GM04504 (cell line): ENCODE data around the gene AMBP.
A peak's percentile ranks its signal among the peaks of the same experiment; 100 is the strongest.
"Not testable (repeated sequence)": the region's sequence is repeated elsewhere in the genome, so short reads cannot be mapped to it uniquely, and the experiment has no call there.

Experiments used
- DNase-seq: peaks from one replicate; pipeline ENCODE4 v3.0.0-alpha.2; 2012; ENCODE audit warnings: low read depth

The AMBP gene

GRCh38 chr9:114091711-114092110 lies 13.6 kb upstream of the AMBP start:
- no peak for DNase-seq

DNA sequence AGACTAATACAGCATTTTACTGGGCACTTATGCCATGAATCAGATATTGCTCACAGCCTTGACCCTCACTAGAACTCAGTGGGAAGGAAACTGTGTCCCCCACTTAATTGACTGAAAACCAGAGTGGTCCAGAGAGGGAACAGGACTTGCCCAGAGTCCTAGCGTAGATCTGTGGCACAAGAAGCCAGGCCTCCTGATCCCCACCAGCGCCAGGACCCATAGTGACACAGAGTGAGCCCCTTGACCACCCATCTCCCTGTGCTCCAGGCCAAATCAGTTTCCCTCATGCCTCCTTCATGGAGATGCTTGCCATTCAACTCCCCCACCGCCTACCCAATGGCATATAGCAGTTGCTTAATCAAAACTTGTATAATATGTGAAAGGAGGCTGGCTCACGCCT lies 12.7 kb upstream of the AMBP start:
- no peak for DNase-seq

DNA sequence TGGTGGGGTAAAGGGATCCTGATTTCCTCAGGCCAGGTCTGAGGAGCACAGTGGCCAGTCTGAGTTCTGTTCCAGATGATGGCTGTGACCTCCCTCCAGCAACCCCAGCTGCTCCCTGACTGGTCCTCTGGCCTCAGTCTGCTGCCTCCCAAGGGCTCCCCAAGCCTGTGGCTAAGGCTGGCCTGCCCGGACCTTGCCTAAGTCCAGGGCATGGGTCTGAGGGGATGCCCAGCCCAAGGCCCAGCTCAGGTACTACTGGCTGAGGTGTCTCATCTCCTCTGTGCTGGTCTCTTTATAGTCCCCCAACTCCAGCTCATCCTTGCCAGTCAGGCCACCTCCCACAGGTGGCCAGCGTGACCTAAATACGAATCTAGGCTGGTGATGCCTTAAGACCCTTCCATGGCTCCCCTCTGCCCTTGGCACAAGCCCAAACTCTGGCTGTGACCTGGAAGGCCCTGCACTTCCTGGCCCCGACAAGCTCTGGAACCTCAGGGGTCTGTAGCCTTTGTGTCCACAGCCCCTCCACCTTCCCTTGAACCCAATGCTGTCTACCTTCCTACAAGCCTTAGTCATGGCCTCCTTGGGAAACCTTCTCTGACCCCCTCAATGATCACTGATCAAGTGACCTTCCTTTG lies 11.2 kb upstream of the AMBP start:
- DNase-seq: no peak

DNA sequence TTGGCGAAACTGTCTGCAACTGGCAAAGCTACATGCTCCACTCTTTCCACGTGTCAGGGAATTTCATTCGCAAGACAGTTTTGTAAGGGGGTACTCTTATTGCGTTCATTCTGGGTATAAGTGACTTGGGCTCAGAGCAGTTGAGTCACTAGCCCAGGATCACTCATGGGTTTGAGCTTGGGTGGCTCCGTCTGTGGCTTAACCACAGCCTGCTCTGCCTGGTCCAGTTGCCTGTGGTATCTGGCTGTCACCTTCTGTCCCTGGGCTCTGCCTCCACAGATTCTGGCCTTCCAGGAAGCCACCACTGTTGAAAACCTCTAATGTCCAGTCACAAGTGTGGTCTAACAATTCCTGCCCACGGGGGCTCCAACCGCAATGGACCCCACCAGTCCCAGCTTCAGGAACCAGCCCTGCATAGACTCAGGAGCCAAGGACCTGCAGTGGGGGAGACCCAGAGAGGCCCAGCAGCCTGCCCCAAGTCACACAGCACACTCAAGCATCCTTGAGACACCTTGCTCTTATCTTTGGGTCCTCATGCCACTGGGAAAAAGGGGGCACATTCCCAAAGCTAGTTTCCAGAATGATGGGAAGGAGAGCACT lies 10.6 kb upstream of the AMBP start:
- DNase-seq: no peak

- DNase-seq: no peak
Measured at GRCh38 chr9:114087721-114088120, 9.6 kb upstream of the AMBP start.

DNA sequence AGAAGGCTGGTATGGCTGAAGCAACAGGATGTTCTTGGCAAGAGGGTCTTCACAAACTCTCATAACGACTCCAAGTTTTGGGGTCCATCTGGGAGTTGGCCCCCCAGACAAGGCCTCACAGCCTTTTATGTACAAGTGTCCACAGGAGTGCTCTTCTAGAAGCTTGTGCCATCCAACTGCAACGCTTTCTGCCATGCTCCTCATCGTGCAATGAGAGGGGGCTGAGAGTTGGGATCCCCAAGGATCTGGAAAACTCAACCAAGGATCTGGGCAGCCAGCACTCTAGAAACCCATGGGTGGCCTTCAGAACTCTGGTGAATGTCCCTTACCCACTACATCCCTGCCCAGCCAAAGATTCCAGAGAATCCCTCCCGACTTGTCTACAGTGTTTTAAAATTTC lies 8.5 kb upstream of the AMBP start:
- DNase-seq: no peak

DNA sequence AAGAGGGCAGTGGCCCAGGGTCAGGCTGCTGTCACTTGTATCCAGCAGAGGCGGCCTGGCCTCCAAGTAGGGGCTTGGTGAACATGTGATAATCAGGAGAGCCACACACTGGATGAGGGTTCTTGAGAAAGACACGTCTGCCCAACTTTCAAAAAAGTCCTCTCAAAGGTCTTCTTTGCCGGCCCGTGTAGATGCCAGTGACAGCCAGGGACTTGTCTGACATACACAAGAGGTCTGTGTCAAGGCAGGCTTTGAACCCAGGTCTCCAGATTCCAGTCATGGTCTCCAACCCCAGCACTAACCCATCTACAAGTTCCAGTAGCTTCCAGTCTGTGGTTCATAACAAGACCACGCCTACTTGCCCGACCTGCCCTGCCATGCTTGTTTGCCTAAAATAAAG lies 7.9 kb upstream of the AMBP start:
- DNase-seq: no peak

DNA sequence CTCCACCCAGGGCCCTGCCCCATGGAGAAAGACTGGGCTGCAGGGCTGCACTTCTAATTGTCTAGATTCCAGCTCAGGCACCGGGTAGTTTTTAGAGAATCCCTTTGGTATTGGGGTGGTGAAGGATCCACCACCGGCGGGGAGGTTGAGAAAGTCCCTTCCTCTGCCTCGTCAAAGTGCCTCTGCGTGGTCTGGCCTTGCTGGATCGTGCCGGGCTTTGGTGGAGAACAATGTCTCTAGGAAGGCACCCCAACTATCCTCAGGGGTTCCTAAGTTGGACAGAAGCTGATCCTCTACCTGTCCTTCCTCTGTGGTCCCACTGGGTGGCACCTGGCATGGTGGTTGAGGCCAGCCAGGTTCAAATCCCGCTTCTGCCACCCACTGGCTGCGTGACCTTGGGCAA lies 7.3 kb upstream of the AMBP start:
- DNase-seq: no peak

DNA sequence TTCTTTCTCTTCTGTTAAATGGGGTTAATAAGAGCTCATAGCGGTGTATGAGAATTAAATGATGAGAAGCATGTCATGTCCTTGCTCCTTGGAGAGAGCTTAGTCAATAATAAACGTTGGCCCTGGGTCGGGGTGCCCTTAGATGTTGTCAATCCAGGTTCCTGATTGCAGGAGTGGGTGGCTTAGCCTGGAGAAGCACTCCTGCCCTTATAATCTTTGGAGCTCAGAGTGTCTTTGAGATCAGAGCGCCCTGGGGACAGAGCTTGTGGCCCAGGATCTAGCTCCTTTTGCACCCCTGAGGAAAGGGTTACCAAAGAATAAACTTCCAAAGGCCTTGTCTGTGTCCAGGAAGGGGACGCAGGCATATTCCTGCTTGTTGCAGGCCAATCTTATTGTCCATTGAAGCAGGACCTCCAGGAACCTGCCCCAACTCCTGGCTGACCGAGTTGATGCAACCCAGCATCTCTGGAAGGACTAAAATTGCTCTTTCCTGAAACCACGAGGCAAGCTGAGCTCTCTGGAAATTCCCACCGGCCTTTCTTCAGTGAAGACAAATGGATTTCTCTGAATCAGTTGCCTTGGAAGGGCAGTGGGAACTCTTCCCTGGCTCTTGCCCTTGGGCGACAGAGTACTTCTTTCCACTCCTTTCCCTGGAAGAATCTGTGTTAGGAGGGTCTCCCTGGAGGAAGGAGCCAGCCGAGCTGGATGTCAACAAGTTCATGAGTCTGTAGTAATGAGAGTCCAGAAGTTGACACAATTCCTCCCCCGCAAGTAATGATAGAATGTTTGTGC lies 6.4 kb upstream of the AMBP start:
- no peak for DNase-seq

GRCh38 chr9:114083666-114084065 lies 5.6 kb upstream of the AMBP start:
- DNase-seq: no peak

GRCh38 chr9:114082763-114083412 lies 4.8 kb upstream of the AMBP start:
- not testable (repeated sequence) for DNase-seq

DNA sequence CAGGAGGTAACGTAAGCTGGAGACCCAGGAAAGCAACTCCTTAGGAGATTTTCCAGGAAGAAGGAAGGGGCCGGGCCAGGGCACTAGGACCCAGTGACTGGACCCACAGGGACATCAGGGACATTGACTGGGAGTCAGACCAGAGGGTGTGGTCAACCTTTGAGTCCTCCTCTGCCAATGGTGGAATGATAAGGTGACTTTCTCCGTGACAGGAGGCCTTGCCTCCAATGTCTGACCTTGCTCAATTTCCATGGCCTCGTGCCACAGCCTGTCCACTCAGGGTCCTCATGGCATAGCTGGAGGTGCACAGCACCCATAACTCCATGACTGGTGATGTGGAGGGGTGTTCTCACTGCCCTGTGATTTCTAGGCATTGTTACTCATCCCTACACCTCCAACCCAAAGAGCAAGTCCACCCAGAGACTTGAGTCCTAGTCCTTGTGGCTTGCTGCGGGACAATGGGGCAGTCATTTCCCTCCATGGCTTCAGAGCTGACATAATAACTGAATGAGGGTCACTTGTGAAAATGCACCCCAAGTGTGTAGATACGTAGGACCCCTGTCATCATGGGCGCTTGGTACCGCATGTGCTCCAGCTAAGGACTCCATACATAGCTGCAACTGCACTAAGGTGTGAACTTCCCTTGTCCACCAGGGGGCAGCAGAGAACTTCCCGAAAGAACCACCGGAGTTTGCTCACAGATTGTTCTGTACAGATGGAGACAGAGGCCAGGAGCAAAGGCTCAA lies 4.1 kb upstream of the AMBP start:
- peak; percentile 69 for DNase-seq

GRCh38 chr9:114081441-114082016 lies 3.4 kb upstream of the AMBP start:
- DNase-seq: no peak

GRCh38 chr9:114080773-114081440 lies 2.8 kb upstream of the AMBP start:
- no peak for DNase-seq

DNA sequence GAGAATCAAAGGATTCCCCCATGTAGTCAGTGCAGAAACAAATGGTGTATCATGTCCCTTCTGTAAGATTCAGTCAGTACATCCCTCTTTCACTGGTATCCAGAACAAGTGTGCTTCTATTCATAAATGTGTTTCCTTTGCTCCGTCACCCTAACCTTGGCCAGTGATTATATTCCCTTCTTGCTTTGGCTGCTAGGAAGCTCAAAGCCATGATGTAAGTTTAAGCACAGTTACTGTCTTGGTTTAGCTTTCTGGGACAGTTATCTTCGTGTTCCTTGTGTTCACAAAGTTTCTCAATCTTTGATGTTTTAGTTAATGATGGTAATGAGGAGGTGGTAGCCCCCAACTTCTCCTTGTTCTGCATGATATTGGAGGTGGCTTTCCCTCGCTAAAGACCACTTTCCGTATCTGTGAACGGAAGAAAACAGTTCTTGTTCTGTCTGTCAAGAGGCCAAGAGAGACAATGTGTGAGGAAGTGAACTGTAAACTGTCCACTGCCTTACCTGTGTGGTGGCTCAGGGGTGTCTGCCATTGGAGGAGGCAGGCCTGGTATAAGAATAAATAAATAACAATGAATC lies 2.2 kb upstream of the AMBP start:
- DNase-seq: no peak

- DNase-seq: no peak
Measured at GRCh38 chr9:114078781-114079156, 669 bp upstream of the AMBP start.

GRCh38 chr9:114077162-114077837 lies 800 bp downstream of the AMBP start:
- no peak for DNase-seq

DNA sequence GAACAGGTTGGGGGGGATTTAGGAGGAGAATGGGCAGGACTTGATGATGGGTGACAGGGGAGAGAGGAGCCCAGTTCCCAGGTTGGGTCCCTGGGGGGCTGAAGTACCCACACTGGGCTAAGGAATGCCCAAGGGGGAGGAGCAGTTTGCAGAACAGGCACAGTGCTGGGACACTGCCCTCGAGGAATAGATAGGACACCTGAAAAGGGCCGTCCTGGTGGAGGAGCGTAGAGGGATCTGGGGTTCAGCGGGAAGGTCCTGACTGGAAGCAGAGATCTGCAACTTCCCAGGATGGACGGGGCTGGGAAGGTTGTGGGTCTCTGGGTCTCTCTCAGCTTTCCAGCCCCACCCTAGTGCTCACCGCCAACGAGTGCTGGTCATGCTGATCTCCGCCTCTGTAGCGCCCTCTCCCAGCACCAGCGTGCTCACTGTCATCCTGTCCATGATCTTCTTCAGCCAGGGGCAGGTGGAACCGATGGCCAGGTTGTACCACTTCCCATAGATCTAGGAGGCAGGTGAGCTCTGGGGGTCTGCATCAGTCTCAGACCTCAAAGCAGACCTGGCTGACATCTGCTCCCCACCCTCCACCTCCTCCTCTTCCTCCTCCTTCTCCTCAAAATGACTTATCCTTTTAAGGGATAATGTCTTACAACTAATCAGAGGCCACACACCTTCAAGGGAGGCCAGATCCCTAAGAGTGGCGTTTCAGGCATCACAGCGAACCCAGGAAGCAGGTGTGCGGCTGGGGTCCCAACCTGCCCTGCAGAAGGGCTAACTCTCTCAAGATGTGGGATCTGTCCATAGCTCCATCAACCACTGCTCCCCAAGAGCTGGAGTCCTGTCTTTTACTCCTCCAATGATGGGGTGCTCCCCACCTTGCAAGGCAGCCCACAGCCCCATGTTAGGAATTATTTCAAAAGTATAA lies 1.6 kb downstream of the AMBP start:
- DNase-seq: no peak

DNA sequence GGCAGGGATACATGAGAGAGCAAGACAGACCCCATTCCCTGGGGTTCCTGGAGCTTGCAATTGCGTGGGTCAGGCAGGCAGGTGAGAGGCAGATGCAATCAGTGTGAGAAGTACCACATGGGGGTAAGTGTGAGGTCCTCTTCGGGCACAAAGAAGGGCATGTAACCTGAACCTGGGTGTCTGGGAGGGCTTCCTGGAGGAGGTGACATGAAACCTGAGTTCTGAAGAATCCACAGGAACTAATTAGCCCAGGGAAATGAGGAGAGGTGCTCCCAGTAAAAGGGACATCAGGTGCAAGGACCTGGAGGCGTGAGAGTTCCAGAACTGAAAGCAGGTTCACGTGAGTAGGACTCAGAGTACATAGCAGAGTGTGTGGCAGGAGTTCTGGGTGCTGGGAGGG lies 2.5 kb downstream of the AMBP start:
- no peak for DNase-seq
